ENCODE results near the gene ARHGAP8.

Gene ARHGAP8

GRCh38 chr22:44712962-44713361, 39.4 kb upstream of the ARHGAP8 start:
- H3K9ac ChIP-seq (ENCODE audit: low read length): no peak overlapping the region
- no peaks in the 10 kb centered on the region for H3K36me3 ChIP-seq (ENCODE audit: control insufficient read depth, insufficient read depth, low read length)
- H3K4me1 ChIP-seq (ENCODE audit: control insufficient read depth, insufficient read depth, low read length): peaks cover 17% of the 10 kb centered on the region
- no peaks in the 10 kb centered on the region for H3K9me3 ChIP-seq (ENCODE audit: control insufficient read depth, low read length)
- H3K4me3 ChIP-seq (ENCODE audit: low read length): no peak overlapping the region
- H3K27me3 ChIP-seq (ENCODE audit: control insufficient read depth, insufficient read depth, low read length): no peaks in the 10 kb centered on the region

DNA sequence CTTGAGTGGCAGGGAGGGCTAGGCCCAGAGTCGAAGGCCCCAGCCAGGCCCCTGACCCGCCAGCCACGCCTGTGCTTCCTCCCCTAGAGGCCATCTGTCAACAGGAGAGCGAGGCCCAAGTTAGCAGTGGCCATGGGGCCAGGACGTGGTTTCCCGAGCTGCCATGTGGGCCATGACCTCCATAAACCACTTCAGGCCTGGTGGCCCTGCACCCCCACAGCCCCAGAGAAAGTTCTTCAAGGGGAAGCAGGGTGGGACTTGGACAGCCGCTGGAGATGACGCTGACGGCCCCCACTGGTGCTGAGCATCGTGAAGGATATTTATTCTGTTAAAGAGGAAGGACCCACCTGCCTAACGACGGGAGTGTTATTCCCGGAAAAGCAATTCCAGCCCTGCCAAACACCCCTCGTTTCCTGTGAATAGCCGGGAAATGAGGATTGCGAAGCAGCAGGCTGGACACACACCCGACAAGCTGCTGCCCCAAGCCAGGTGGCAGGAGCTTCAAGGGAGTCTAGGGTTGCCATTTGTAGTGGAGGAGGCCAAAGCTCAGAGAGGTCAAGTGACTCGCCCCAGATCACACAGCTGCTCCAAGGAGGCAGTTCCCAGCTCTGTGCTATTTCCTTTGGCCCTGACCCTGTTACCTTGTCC, 37.5 kb upstream of the ARHGAP8 start:
- no peaks in the 10 kb centered on the region for H3K27me3 ChIP-seq (ENCODE audit: control insufficient read depth, insufficient read depth, low read length)
- no peak overlapping the region for H3K4me3 ChIP-seq (ENCODE audit: low read length)
- H3K4me1 ChIP-seq (ENCODE audit: control insufficient read depth, insufficient read depth, low read length): peaks cover 16% of the 10 kb centered on the region
- no peaks in the 10 kb centered on the region for H3K9me3 ChIP-seq (ENCODE audit: control insufficient read depth, low read length)
- H3K9ac ChIP-seq (ENCODE audit: low read length): no peak overlapping the region
- H3K36me3 ChIP-seq (ENCODE audit: control insufficient read depth, insufficient read depth, low read length): no peaks in the 10 kb centered on the region

- Histone ChIP-seq H3K27me3 (ENCODE audit: control insufficient read depth, insufficient read depth, low read length) (no peaks in the 10 kb centered on the region), H3K9ac (ENCODE audit: low read length) (no peak overlapping the region)
Observed at GRCh38 chr22:44718418-44718817, 34.0 kb upstream of the ARHGAP8 start.

DNA sequence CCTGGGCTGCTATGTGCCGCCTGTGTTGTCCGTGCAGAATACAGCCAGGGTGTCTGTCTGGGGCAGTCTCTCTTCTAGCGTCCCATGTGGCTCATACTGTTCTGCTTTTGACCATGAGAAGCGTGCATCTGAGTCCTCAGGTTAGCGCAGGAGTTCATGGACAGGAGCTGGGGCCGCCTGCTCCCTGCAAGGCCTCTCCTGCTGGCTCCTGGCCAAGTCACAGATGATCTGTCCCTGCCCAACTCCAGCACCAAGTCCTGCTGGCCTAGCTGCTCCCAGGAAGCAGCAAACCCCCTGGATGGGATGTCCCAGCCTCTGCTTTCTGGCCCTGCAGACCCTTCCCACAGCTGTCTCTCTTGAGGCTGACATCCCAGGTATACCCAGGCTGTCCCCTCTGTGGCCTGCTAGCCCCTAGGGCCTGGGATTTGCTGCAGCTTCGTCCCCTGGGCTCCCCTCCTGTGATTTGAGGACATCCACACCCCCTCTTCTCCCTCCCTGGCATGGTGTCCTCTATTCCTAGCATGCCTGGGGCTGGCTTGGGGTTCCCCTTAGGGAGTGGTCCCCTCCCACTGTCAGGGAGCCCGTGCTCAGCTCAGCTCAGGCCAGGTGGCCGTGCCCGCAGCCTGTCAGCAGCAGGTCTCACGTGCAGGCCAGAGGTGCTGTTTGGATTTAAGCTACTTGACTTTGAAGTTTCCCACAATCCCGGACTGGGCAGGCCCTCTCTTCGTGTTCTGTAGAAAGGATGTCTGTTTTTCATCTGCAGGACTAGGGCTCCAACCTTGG, 32.6 kb upstream of the ARHGAP8 start:
- Histone ChIP-seq H3K9ac (ENCODE audit: low read length) (no peak overlapping the region), H3K36me3 (ENCODE audit: control insufficient read depth, insufficient read depth, low read length) (no peaks in the 10 kb centered on the region), H3K4me1 (ENCODE audit: control insufficient read depth, insufficient read depth, low read length) (no peaks in the 10 kb centered on the region), H3K4me3 (ENCODE audit: low read length) (no peak overlapping the region), H3K9me3 (ENCODE audit: control insufficient read depth, low read length) (no peaks in the 10 kb centered on the region), H3K27me3 (ENCODE audit: control insufficient read depth, insufficient read depth, low read length) (no peaks in the 10 kb centered on the region)

More at GRCh38 chr22:44718418-44718817, 34.0 kb upstream of the ARHGAP8 start:
- Histone ChIP-seq H3K4me3 (ENCODE audit: low read length) (no peak overlapping the region), H3K36me3 (ENCODE audit: control insufficient read depth, insufficient read depth, low read length) (no peaks in the 10 kb centered on the region), H3K9me3 (ENCODE audit: control insufficient read depth, low read length) (no peaks in the 10 kb centered on the region), H3K4me1 (ENCODE audit: control insufficient read depth, insufficient read depth, low read length) (no peaks in the 10 kb centered on the region)

DNA sequence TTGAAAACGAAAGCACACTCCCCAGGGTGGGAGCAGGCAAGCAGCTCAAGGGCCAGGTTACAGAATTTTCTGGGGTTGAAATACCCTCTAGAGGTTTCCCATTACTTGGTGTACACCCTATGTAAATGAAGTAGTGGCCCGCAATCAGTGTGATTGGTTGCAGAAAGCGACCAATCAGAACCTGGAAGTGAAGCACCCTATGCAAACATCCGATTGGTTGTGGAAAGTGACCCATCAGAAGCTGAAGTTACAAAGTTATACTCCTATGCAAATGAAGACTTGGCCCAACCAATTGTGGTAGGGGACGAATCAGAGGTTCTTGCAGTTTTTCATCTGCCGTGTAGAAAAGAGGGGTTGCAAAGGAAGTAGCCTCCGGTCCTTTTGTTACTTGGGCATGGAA, 31.2 kb upstream of the ARHGAP8 start:
- no peaks in the 10 kb centered on the region for H3K36me3 ChIP-seq (ENCODE audit: control insufficient read depth, insufficient read depth, low read length)

GRCh38 chr22:44722611-44723010, 29.8 kb upstream of the ARHGAP8 start:
- no peaks in the 10 kb centered on the region for H3K4me1 ChIP-seq (ENCODE audit: control insufficient read depth, insufficient read depth, low read length)
- H3K4me3 ChIP-seq (ENCODE audit: low read length): no peak overlapping the region
- H3K27me3 ChIP-seq (ENCODE audit: control insufficient read depth, insufficient read depth, low read length): no peaks in the 10 kb centered on the region
- H3K9ac ChIP-seq (ENCODE audit: low read length): no peak overlapping the region
- no peaks in the 10 kb centered on the region for H3K9me3 ChIP-seq (ENCODE audit: control insufficient read depth, low read length)
- no peaks in the 10 kb centered on the region for H3K36me3 ChIP-seq (ENCODE audit: control insufficient read depth, insufficient read depth, low read length)

More for the DNA sequence above, 31.2 kb upstream of the ARHGAP8 start:
- Histone ChIP-seq H3K4me3 (ENCODE audit: low read length) (no peak overlapping the region), H3K9me3 (ENCODE audit: control insufficient read depth, low read length) (no peaks in the 10 kb centered on the region), H3K27me3 (ENCODE audit: control insufficient read depth, insufficient read depth, low read length) (no peaks in the 10 kb centered on the region), H3K4me1 (ENCODE audit: control insufficient read depth, insufficient read depth, low read length) (no peaks in the 10 kb centered on the region), H3K9ac (ENCODE audit: low read length) (no peak overlapping the region)

DNA sequence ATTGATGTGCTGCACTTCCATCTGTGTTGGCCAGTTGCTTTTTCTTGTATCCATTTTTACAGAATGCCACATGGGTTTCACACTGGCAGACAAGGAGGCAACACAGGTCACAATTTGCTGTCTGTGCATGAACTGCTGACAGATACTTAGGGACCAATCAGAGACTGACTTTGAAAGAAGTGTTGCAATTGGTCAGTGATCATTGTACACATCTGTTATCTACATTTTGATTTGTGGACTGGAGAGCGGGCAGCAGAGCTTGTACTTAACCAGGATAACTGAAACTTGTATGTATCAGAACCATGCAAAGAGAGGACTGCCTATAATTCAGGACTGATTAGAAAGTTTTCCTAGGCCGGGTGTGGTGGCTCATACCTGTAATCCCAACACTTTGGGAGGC, 28.6 kb upstream of the ARHGAP8 start:
- Histone ChIP-seq H3K36me3 (ENCODE audit: control insufficient read depth, insufficient read depth, low read length) (no peaks in the 10 kb centered on the region), H3K27me3 (ENCODE audit: control insufficient read depth, insufficient read depth, low read length) (no peaks in the 10 kb centered on the region), H3K9me3 (ENCODE audit: control insufficient read depth, low read length) (no peaks in the 10 kb centered on the region), H3K4me1 (ENCODE audit: control insufficient read depth, insufficient read depth, low read length) (no peaks in the 10 kb centered on the region), H3K9ac (ENCODE audit: low read length) (no peak overlapping the region), H3K4me3 (ENCODE audit: low read length) (no peak overlapping the region)

- Histone ChIP-seq H3K36me3 (ENCODE audit: control insufficient read depth, insufficient read depth, low read length) (no peaks in the 10 kb centered on the region), H3K4me3 (ENCODE audit: low read length) (no peak overlapping the region), H3K9me3 (ENCODE audit: control insufficient read depth, low read length) (no peaks in the 10 kb centered on the region), H3K27me3 (ENCODE audit: control insufficient read depth, insufficient read depth, low read length) (no peaks in the 10 kb centered on the region), H3K9ac (ENCODE audit: low read length) (no peak overlapping the region), H3K4me1 (ENCODE audit: control insufficient read depth, insufficient read depth, low read length) (no peaks in the 10 kb centered on the region)
Observed at GRCh38 chr22:44724416-44724815, 28.0 kb upstream of the ARHGAP8 start.

DNA sequence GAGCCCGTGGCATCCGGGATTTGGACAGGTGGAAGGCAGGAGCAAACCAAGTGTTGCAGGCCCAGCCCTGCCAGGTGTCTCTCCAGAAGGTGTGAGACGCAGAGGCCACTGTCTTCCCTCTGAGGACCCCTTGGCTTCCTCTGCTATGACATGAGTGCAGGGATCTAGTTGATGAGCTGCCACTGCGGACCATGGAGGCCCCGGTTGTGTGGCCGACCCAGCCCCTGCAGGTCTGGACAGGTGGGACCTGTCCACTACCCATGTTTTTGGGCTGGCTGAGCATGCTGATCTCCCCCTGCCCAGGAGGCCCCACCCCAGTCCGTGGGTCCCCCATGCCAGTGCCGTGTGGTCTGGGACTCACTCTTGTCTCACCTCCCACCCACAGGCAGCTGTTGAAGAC, 27.5 kb upstream of the ARHGAP8 start:
- H3K9ac ChIP-seq (ENCODE audit: low read length): no peak overlapping the region
- H3K4me1 ChIP-seq (ENCODE audit: control insufficient read depth, insufficient read depth, low read length): no peaks in the 10 kb centered on the region
- no peaks in the 10 kb centered on the region for H3K9me3 ChIP-seq (ENCODE audit: control insufficient read depth, low read length)
- no peaks in the 10 kb centered on the region for H3K27me3 ChIP-seq (ENCODE audit: control insufficient read depth, insufficient read depth, low read length)
- no peaks in the 10 kb centered on the region for H3K36me3 ChIP-seq (ENCODE audit: control insufficient read depth, insufficient read depth, low read length)
- no peak overlapping the region for H3K4me3 ChIP-seq (ENCODE audit: low read length)

- Histone ChIP-seq H3K27me3 (ENCODE audit: control insufficient read depth, insufficient read depth, low read length) (no peaks in the 10 kb centered on the region), H3K4me1 (ENCODE audit: control insufficient read depth, insufficient read depth, low read length) (no peaks in the 10 kb centered on the region), H3K9ac (ENCODE audit: low read length) (no peak overlapping the region), H3K4me3 (ENCODE audit: low read length) (no peak overlapping the region), H3K9me3 (ENCODE audit: control insufficient read depth, low read length) (no peaks in the 10 kb centered on the region), H3K36me3 (ENCODE audit: control insufficient read depth, insufficient read depth, low read length) (no peaks in the 10 kb centered on the region)
Observed at GRCh38 chr22:44726439-44726838, 25.9 kb upstream of the ARHGAP8 start.

DNA sequence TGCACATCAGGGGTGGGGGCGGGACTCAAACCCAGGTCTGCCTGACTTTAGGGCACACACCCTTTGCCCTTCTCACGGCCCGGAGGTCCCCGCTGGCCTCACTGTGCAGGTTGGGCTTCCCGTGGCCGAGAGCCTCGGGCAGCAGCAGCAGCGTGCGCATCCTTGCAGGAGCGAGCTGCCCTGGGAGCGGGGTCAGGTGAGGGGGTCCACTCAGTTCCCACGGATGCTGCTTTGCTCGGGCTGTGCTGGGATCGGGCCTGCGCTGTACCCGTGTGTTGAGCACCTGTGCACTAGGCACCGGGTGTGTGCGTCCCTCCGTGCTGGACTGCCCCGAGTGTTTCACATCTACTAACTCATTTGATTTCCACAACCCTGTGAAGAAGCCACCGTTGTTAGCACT, 25.2 kb upstream of the ARHGAP8 start:
- no peaks in the 10 kb centered on the region for H3K27me3 ChIP-seq (ENCODE audit: control insufficient read depth, insufficient read depth, low read length)
- H3K9ac ChIP-seq (ENCODE audit: low read length): no peak overlapping the region
- H3K4me3 ChIP-seq (ENCODE audit: low read length): no peak overlapping the region
- no peaks in the 10 kb centered on the region for H3K9me3 ChIP-seq (ENCODE audit: control insufficient read depth, low read length)
- no peaks in the 10 kb centered on the region for H3K36me3 ChIP-seq (ENCODE audit: control insufficient read depth, insufficient read depth, low read length)
- H3K4me1 ChIP-seq (ENCODE audit: control insufficient read depth, insufficient read depth, low read length): no peaks in the 10 kb centered on the region

GRCh38 chr22:44727709-44728108, 24.7 kb upstream of the ARHGAP8 start:
- no peaks in the 10 kb centered on the region for H3K27me3 ChIP-seq (ENCODE audit: control insufficient read depth, insufficient read depth, low read length)
- no peak overlapping the region for H3K9ac ChIP-seq (ENCODE audit: low read length)
- H3K36me3 ChIP-seq (ENCODE audit: control insufficient read depth, insufficient read depth, low read length): no peaks in the 10 kb centered on the region
- no peaks in the 10 kb centered on the region for H3K9me3 ChIP-seq (ENCODE audit: control insufficient read depth, low read length)
- no peaks in the 10 kb centered on the region for H3K4me1 ChIP-seq (ENCODE audit: control insufficient read depth, insufficient read depth, low read length)
- H3K4me3 ChIP-seq (ENCODE audit: low read length): no peak overlapping the region
